ENCODE data around the gene STPG3. TPM values are rescaled to one million over a fixed set of nuclear protein-coding genes. Genes with fewer than 3 reads are reported as not detected.
"Not testable (repeated sequence)": the region's sequence is repeated elsewhere in the genome, so short reads cannot be mapped to it uniquely, and the experiment has no call there.

The STPG3 gene
- total RNA-seq, 8 experiments from 2014 or later: 0.42 to 1.4 (median 1.3) TPM; not detected in 3

DNA sequence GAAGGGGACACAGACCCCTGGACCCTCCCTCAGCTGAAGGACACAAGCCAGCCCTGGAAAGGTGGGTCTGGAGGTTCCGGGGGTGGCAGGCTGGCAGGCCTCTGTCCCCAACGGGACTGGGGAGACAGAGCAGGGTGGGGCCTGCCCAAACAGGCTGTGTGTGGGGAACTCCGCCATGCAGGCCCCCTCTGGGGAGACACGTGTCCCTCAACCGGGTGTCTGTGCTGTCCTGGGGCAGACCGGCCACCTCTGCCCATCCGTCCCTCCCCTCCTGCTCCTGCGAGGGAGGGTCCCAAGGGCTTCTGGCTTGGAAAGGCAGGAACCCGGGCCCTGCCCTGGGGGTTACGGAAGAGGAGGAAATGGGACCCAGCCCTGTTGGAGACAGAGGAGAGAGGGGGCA, 19.0 kb upstream of the STPG3 start:
- no peak for ATAC-seq (replicated peaks in 6 of 8)
- Histone ChIP-seq H3K4me1 (replicated peaks in 1 of 2) (peaks cover 5 to 11% of the 10 kb centered on the region in 2 donors), H3K27ac (no peak overlapping the region), H3K4me3 (no peak overlapping the region)
- 70% methylated on average over 5 of the region's 10 CpGs; no CpG with 5 or more reads in 9 of the 10 experiments for WGBS, 10 experiments
- in situ Hi-C loops (cut with MboI; ENCODE audit: low pct_unique_long_range_greater_than_20kb in 2 of 9, low sequenced_read_pairs in 9 of 9, unreplicated experiment in 9 of 9): loop anchor here in 1 of 9 experiments (25.0 kb wide), 1 partner anchor 120 kb away; the partner anchor contains the start of gene DPP7

DNA sequence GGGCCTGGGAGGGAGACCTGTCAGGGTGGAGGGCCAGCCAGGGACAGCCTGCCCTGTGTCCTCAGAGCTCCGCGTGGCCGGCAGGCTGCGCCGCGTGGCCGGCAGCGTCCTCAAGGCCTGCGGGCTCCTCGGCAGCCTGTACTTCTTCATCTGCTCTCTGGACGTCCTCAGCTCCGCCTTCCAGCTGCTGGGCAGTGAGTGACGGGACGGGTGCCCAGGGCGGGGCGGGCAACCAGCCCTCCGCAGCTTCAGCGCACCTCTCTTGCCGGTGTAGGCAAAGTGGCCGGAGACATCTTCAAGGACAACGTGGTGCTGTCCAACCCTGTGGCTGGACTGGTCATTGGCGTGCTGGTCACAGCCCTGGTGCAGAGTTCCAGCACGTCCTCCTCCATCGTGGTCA, 18.6 kb upstream of the STPG3 start:
- H3K27ac ChIP-seq: no peak overlapping the region
- H3K4me3 ChIP-seq: no peak overlapping the region
- H3K4me1 ChIP-seq (replicated peaks in 1 of 2): peaks cover 5 to 13% of the 10 kb centered on the region in 2 donors
- ATAC-seq (replicated peaks in 6 of 8): no peak
- in situ Hi-C loops (cut with MboI; ENCODE audit: low pct_unique_long_range_greater_than_20kb in 2 of 9, low sequenced_read_pairs in 9 of 9, unreplicated experiment in 9 of 9): loop anchor here in 1 of 9 experiments (25.0 kb wide), 1 partner anchor 120 kb away; the partner anchor contains the start of gene DPP7
- WGBS, 10 experiments: 0 to 87% methylated on average over 1 to 3 of the region's 24 CpGs; no CpG with 5 or more reads in 8 of the 10 experiments

DNA sequence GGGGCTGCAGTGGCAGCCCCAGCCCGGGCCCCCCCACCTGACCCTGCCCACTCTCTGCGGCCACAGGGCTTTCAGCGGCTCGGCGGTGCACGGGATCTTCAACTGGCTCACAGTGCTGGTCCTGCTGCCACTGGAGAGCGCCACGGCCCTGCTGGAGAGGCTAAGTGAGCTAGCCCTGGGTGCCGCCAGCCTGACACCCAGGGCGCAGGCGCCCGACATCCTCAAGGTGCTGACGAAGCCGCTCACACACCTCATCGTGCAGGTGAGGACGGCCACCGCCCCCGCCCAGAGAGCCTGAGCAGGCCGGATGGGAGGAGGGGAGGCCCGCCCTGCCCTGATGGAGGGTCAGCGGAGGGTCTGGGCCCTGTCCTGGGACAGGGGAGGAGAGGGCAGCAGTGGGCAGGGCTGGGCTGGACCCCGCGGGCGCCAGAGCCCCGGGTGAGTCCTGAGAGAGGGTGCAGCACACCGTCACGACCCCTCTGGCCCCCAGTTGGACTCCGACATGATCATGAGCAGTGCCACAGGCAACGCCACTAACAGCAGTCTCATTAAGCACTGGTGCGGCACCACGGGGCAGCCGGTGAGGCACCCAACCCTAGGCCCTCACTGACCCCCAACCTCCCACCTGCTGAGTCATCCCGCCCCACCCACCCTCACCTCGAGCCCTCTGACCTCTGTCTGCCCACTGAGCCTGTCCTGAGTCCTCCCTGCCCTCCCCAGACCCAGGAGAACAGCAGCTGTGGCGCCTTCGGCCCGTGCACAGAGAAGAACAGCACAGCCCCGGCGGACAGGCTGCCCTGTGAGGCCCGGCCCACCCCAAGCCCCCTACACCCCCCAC, 17.7 kb upstream of the STPG3 start:
- Histone ChIP-seq H3K4me1 (replicated peaks in 1 of 2) (peaks cover 5 to 13% of the 10 kb centered on the region in 2 donors), H3K27ac (no peak overlapping the region), H3K4me3 (no peak overlapping the region)
- in situ Hi-C loops (cut with MboI; ENCODE audit: low pct_unique_long_range_greater_than_20kb in 2 of 9, low sequenced_read_pairs in 9 of 9, unreplicated experiment in 9 of 9): loop anchor here in 1 of 9 experiments (25.0 kb wide), 1 partner anchor 121 kb away; the partner anchor contains the start of gene DPP7
- ATAC-seq (replicated peaks in 6 of 8): no peak
- WGBS, 10 experiments: 50 to 60% methylated on average over 1 to 2 of the region's 40 CpGs; no CpG with 5 or more reads in 8 of the 10 experiments

DNA sequence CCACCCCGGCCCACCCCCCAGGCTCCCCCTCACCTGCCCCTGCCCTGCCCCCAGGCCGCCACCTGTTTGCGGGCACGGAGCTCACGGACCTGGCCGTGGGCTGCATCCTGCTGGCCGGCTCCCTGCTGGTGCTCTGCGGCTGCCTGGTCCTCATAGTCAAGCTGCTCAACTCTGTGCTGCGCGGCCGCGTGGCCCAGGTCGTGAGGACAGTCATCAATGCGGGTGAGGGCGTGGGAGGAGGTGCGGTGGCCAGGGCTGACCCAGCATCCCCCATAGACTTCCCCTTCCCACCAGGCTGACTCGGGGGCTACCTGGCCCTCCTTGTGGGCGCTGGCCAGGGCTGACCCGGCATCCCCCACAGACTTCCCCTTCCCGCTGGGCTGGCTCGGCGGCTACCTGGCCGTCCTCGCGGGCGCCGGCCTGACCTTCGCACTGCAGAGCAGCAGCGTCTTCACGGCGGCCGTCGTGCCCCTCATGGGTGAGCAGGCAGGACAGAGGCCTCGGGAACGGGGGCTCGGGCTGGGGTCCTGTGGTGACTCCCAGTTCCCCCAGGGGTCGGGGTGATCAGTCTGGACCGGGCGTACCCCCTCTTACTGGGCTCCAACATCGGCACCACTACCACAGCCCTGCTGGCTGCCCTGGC, 16.9 kb upstream of the STPG3 start:
- peaks cover 5 to 14% of the 10 kb centered on the region in 2 donors for H3K4me1 ChIP-seq (replicated peaks in 1 of 2)
- no peak overlapping the region for H3K4me3 ChIP-seq
- ATAC-seq (replicated peaks in 6 of 8): no peak
- H3K27ac ChIP-seq: no peak overlapping the region
- 60 to 82% (median 80%) methylated on average over 1 to 19 of the region's 40 CpGs; no CpG with 5 or more reads in 5 of the 10 experiments for WGBS, 10 experiments
- in situ Hi-C loops (cut with MboI; ENCODE audit: low pct_unique_long_range_greater_than_20kb in 2 of 9, low sequenced_read_pairs in 9 of 9, unreplicated experiment in 9 of 9): loop anchor here in 1 of 9 experiments (25.0 kb wide), 1 partner anchor 122 kb away; the partner anchor contains the start of gene DPP7

DNA sequence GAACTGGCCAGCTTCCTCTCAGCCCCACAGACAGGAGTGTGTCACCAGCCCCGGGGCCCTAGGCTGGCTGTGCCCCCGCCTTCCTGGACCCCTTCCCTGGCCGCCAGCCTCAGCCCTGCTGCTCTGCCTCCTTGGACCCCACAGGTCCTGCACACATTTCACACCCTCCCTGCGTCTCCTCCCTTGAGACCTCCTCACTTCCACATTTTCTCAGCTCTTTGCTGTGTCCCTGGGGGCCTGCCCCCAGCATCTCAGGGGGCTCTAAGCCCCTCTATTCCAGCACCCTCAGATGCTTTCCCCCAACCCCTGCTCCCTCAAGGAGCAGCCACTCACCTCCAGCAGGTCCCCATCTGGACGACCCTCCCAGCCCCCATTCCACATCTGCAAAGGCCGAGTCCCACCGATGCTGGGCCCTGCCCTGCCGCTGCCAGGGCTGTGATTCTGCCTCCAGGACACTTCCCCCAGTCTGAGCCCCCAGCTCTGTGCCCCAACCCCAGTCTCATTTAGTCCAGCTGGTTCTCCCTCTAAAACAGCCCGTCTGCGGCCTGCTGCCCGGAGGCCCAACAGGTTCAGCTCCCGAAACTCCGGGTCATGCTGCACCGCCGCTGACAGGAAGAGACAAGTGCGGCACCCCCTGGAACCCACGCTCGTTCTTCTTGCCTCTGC, 16.2 kb upstream of the STPG3 start:
- 80 to 90% (median 83%) methylated on average over 1 to 2 of the region's 18 CpGs; no CpG with 5 or more reads in 7 of the 10 experiments for WGBS, 10 experiments
- Histone ChIP-seq H3K4me3 (no peak overlapping the region), H3K27ac (no peak overlapping the region), H3K4me1 (replicated peaks in 1 of 2) (peaks cover 9 to 19% of the 10 kb centered on the region in 2 donors)
- ATAC-seq (replicated peaks in 6 of 8): no peak
- in situ Hi-C loops (cut with MboI; ENCODE audit: low pct_unique_long_range_greater_than_20kb in 2 of 9, low sequenced_read_pairs in 9 of 9, unreplicated experiment in 9 of 9): loop anchor here in 1 of 9 experiments (25.0 kb wide), 1 partner anchor 123 kb away; the partner anchor contains the start of gene DPP7

DNA sequence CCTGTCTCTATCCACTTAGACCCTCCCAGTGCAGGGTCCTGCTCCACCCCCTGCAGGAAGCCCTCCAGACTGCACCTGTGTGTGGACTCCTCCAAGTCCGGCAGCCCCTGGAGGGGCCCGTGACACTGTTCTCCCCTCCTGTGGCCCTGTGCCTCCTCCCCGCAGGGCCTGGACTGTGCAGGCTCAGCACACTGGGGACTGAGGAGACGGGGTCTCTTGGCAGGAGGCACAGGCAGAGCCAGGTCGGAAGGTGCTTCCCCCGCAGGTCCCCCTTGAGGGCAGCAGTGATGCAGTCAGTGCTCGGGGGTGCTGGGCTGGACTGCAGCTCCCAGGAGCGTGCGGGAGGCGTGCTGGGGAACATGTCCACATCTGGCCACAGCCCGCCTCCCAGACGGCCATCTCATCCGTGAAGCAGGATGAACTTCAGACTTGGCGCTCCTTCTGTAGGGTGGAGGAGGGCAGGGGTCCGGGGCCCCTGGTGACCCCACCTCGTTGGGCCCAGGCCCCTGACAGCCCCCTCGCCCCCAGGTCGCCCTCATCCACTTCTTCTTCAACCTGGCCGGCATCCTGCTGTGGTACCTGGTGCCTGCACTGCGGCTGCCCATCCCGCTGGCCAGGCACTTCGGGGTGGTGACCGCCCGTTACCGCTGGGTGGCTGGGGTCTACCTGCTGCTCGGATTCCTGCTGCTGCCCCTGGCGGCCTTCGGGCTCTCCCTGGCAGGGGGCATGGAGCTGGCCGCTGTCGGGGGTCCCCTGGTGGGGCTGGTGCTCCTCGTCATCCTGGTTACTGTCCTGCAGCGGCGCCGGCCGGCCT, 15.5 kb upstream of the STPG3 start:
- Histone ChIP-seq H3K27ac (no peak overlapping the region), H3K4me1 (replicated peaks in 1 of 2) (peaks cover 9 to 19% of the 10 kb centered on the region in 2 donors), H3K4me3 (no peak overlapping the region)
- WGBS, 10 experiments: 40 to 100% methylated on average over 1 to 2 of the region's 35 CpGs; no CpG with 5 or more reads in 8 of the 10 experiments
- ATAC-seq (replicated peaks in 6 of 8): no peak
- in situ Hi-C loops (cut with MboI; ENCODE audit: low pct_unique_long_range_greater_than_20kb in 2 of 9, low sequenced_read_pairs in 9 of 9, unreplicated experiment in 9 of 9): loop anchor here in 1 of 9 experiments (25.0 kb wide), 1 partner anchor 123 kb away; the partner anchor contains the start of gene DPP7

DNA sequence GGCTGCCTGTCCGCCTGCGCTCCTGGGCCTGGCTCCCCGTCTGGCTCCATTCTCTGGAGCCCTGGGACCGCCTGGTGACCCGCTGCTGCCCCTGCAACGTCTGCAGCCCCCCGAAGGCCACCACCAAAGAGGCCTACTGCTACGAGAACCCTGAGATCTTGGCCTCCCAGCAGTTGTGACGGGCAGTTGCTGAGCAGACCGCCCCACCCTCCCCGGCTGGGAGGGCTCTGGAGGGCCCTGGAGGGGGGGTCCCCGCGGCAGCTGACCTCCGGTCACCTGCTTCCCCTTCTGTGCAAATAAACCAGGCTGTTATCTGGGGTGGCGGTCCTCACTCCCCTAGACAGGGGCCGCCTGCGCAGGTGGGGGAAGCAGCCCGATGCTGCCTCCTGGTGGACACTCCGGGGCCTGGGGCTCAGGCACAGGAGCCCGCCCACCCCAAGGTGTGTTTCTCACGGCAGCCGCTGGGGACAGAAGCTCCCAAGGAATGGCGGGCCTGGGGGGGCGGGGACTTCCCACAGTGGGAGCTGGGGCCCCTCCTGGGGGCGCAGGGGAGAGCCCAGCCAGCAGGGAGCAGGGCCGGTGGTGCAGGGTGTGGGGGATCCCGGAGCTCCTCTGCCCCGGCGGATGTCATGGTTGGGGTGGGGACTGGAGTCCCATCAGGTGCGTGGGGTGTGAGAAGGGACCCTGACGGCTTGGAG, 14.7 kb upstream of the STPG3 start:
- peak; percentile 4 to 46 (median 21) for ATAC-seq (replicated peaks in 6 of 8)
- peak overlapping the region in 1 of 2 donors; percentile 8 for H3K27ac ChIP-seq
- WGBS, 10 experiments: 0 to 40% methylated on average over 1 to 5 of the region's 31 CpGs; no CpG with 5 or more reads in 8 of the 10 experiments
- in situ Hi-C loops (cut with MboI; ENCODE audit: low pct_unique_long_range_greater_than_20kb in 2 of 9, low sequenced_read_pairs in 9 of 9, unreplicated experiment in 9 of 9): loop anchor here in 1 of 9 experiments (25.0 kb wide), 1 partner anchor 124 kb away; the partner anchor contains the start of gene DPP7
- peaks cover 9 to 19% of the 10 kb centered on the region in 2 donors for H3K4me1 ChIP-seq (replicated peaks in 1 of 2)
- no peak overlapping the region for H3K4me3 ChIP-seq

DNA sequence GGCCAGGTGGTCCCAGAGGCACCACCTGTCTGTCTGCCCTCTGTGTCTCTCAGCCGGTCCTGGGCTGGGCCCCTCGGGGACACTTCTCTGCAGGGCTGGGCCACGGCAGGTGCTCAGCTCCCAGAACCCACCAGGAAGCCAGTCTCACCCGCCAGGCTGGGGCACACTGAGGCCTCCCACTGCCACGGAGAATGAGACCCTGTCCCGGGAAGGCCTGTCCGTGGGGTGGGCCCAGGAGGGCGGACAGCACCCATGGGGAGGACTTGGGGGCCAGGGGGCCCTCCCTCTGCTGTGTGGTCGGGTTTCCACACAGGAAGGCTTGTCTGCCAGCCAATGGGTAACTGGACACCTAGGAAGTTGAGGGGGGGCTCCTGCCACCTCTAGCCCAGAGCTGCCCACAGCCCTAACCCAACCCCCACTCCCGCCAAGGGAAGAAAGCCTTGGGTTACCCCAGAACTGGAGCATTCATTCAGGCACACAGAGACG, 14.1 kb upstream of the STPG3 start:
- WGBS, 10 experiments: 47% methylated on average over 3 of the region's 11 CpGs; no CpG with 5 or more reads in 9 of the 10 experiments
- Histone ChIP-seq H3K4me1 (replicated peaks in 1 of 2) (peaks cover 9 to 19% of the 10 kb centered on the region in 2 donors), H3K4me3 (no peak overlapping the region), H3K27ac (peak overlapping the region in 1 of 2 donors; percentile 8)
- in situ Hi-C loops (cut with MboI; ENCODE audit: low pct_unique_long_range_greater_than_20kb in 2 of 9, low sequenced_read_pairs in 9 of 9, unreplicated experiment in 9 of 9): loop anchor here in 1 of 9 experiments (25.0 kb wide), 1 partner anchor 125 kb away; the partner anchor contains the start of gene DPP7
- no peak for ATAC-seq (replicated peaks in 6 of 8)

DNA sequence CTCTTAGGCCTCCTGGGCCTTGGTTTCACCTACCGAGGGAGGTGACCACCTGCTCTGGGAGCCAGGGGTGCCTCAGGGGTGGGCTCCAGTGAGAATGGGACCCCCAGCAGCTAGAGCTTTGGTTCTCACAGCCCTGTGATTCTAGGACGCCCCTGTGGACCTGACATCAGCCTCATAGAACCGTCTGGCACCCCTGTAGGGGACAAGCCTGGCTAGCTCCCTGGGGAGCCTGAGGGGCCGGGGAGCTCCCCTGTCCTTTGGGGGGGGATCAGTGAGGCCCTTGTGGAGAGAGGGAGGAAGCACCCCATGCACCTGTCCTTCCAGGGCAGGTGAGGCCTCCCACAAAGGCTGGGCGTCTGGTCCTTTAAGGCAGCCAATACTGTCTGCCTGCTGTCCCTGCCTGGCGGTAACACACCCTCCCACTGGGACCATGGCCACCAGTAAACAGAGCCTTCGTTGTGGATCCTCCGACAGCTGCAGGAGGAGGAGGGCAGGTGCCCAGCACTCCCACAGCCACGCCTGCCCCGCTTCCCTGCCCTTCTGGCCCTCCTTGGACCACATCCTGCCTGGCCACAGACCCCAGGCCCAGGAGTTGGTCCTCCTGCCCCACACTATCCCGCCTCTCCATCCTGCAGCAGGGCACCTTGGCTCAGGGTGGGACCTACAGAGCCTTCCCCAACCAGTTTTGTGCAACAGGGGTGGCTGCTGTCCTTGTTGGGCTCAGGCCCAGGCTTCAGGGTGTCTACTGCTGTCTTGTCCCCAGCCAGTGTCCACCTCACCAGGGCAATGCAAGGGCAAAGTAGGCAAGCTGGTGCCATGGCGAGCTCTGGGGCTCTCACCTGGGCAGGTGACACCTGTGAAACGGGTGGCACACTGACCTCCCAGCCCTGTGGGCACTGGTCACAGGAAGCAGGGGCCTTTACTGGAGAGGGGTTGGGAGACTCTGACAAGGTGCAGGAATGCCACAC, 13.0 kb upstream of the STPG3 start:
- H3K4me1 ChIP-seq (replicated peaks in 1 of 2): peaks cover 13 to 27% of the 10 kb centered on the region in 2 donors

DNA sequence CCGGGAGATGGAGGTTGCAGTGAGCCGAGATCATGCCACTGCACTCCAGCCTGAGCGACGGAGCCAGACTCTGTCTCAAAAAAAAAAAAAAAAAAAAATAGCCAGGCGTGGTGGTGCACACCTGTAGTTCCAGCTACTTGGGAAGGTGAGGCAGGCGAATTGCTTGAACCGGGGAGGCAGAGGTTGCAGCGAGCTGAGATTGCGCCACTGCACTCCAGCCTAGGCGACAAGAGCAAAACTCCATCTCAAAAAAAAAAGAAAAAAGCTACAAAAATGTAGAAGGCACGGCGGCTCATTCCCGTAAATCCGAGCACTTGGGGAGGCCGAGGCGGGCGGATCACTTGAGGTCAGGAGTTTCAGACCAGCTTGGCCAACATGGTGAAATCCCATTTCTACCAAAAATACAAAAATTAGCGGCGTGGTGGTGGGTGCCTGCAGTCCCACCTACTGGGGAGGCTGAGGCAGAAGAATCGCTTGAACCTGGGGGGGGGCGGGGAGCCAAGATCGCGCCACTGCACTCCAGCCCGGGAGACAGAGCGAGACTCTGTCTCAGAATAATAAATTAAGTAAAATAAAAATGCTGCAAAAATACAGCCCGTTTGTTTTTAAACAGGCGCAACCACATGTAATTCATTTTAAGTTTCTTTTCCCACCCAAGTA, 11.4 kb upstream of the STPG3 start:
- peaks cover 13 to 27% of the 10 kb centered on the region in 2 donors for H3K4me1 ChIP-seq (replicated peaks in 1 of 2)
- WGBS, 10 experiments: 13 to 94% (median 52%) methylated on average over 3 to 18 of the region's 27 CpGs

More for the DNA sequence above, 13.0 kb upstream of the STPG3 start:
- no peak for ATAC-seq (replicated peaks in 6 of 8)
- no peak overlapping the region for H3K27ac ChIP-seq
- WGBS, 10 experiments: 49 to 100% (median 85%) methylated on average over 1 to 3 of the region's 13 CpGs; no CpG with 5 or more reads in 4 of the 10 experiments
- H3K4me3 ChIP-seq: no peak overlapping the region
- in situ Hi-C loops (cut with MboI; ENCODE audit: low pct_unique_long_range_greater_than_20kb in 2 of 9, low sequenced_read_pairs in 9 of 9, unreplicated experiment in 9 of 9): loop anchor here in 1 of 9 experiments (25.0 kb wide), 1 partner anchor 126 kb away; the partner anchor contains the start of gene DPP7

More for the DNA sequence above, 11.4 kb upstream of the STPG3 start:
- Histone ChIP-seq H3K4me3 (peak overlapping the region; percentile 43 to 64 (median 56)), H3K27ac (peak overlapping the region; percentile 83 to 92)
- in situ Hi-C loops (cut with MboI; ENCODE audit: low pct_unique_long_range_greater_than_20kb in 2 of 9, low sequenced_read_pairs in 9 of 9, unreplicated experiment in 9 of 9): loop anchor here in 1 of 9 experiments (25.0 kb wide), 1 partner anchor 127 kb away; the partner anchor contains the start of gene DPP7
- ATAC-seq (replicated peaks in 6 of 8): not testable (repeated sequence)
